ENCODE results near the gene TCEAL7.
"Not testable (repeated sequence)": the region's sequence is repeated elsewhere in the genome, so short reads cannot be mapped to it uniquely, and the experiment has no call there.

DNA sequence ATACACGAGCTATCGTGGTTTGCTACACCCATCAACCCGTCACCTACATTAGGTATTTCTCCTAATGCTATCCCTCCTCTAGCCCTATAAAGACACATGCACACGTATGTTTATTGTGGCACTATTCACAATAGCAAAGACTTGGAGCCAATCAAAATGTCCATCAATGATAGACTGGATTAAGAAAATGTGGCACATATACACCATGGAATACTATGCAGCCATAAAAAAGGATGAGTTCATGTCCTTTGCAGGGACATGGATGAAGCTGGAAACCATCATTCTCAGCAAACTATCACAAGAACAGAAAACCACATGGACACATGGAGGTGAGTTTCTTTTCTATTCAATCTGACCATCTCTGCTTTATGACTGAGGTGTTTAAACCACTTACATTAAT, 24.4 kb upstream of the TCEAL7 start:
- not testable (repeated sequence) for TF ChIP-seq RAD21 (IDR thresholded peaks at IDR 0.05; ENCODE audit: low read length); RFX5 (IDR thresholded peaks at IDR 0.05; ENCODE audit: low read depth, low read length)

Data from IMR-90 (cell line).